HG03457 (cell line): ENCODE measurements around the gene PRRT4.

ENCODE experiments used
- ATAC-seq: cut with Tn5 transposase; IDR thresholded peaks from one replicate; pipeline ENCODE4 v1.9.1; 2021; ENCODE audit warnings: moderate number of reproducible peaks; ENCODE audit not compliant: unreplicated experiment

Gene PRRT4

GRCh38 chr7:128396357-128396756 is 34.9 kb upstream of the PRRT4 start:
- ATAC-seq: no peak

- ATAC-seq: no peak
Observed at GRCh38 chr7:128395748-128396147, 34.3 kb upstream of the PRRT4 start.

GRCh38 chr7:128394904-128395496 is 33.5 kb upstream of the PRRT4 start:
- no peak for ATAC-seq

- ATAC-seq: no peak
Observed at GRCh38 chr7:128393526-128394330, 32.2 kb upstream of the PRRT4 start.

- ATAC-seq: no peak
Observed at GRCh38 chr7:128392446-128393327, 31.2 kb upstream of the PRRT4 start.

- no peak for ATAC-seq
Observed at GRCh38 chr7:128391805-128392204, 30.3 kb upstream of the PRRT4 start.

GRCh38 chr7:128390871-128391565 is 29.5 kb upstream of the PRRT4 start:
- ATAC-seq: no peak

- no peak for ATAC-seq
Observed at GRCh38 chr7:128389618-128390329, 28.3 kb upstream of the PRRT4 start.

GRCh38 chr7:128389085-128389617 is 27.7 kb upstream of the PRRT4 start:
- no peak for ATAC-seq

- no peak for ATAC-seq
Observed at GRCh38 chr7:128388145-128388485, 26.6 kb upstream of the PRRT4 start.

GRCh38 chr7:128387216-128388144 is 26.0 kb upstream of the PRRT4 start:
- no peak for ATAC-seq

GRCh38 chr7:128385988-128386925 is 24.8 kb upstream of the PRRT4 start:
- ATAC-seq: no peak

GRCh38 chr7:128384726-128385125 is 23.2 kb upstream of the PRRT4 start:
- ATAC-seq: no peak

- no peak for ATAC-seq
Observed at GRCh38 chr7:128383776-128384175, 22.3 kb upstream of the PRRT4 start.

GRCh38 chr7:128381161-128381821 is 19.8 kb upstream of the PRRT4 start:
- no peak for ATAC-seq

- no peak for ATAC-seq
Observed at GRCh38 chr7:128380483-128381106, 19.1 kb upstream of the PRRT4 start.

GRCh38 chr7:128379900-128380479 is 18.5 kb upstream of the PRRT4 start:
- no peak for ATAC-seq
